GM12878 (cell line): Measurements from ENCODE around the gene MAP1A. TPM values are rescaled to one million over a fixed set of nuclear protein-coding genes. Genes with fewer than 3 reads are reported as not detected.

ENCODE experiments used
- ATAC-seq: fragments of 200-7000 bp; cut with Tn5 transposase; 3 replicates; pipeline ENCODE4 v1.9.1; 2020; ENCODE audit warnings: mild to moderate bottlenecking, moderate library complexity
- BruUV-seq: library from RNA; stranded (reverse); fragments of 400-500 nt; replicated peaks from 2 replicates; lab custom pipeline; 2021; lab: Mats Ljungman, UMichigan
- CTCF ChIA-PET: fragments of 300-600 bp; sonication (Branson Sonifier 250); formaldehyde crosslinking; extraction: SDS; loops from one replicate; lab custom pipeline; 2021; ENCODE audit warnings: inconsistent platforms; lab: Yijun Ruan, JAX
- POLR2A ChIA-PET: fragments of 350-600 bp; formaldehyde crosslinking; extraction: SDS; loops from one replicate; lab custom pipeline; 2021; ENCODE audit warnings: inconsistent platforms; lab: Charles Lee
- RAD21 ChIA-PET: fragments of 300-600 bp; sonication (Branson Sonifier 250); formaldehyde crosslinking; loops from one replicate; lab custom pipeline; 2023; ENCODE audit warnings: antibody characterized with exemption; ENCODE audit not compliant: unreplicated experiment; lab: Charles Lee
- SMC1A ChIA-PET: fragments of 300-600 bp; sonication (Branson Sonifier 250); formaldehyde crosslinking; loops from one replicate; lab custom pipeline; 2023; ENCODE audit not compliant: unreplicated experiment, uncharacterized antibody; lab: Charles Lee
- DNase-seq: peaks from one replicate; pipeline ENCODE4 v3.0.0-alpha.2; 2011; ENCODE audit warnings: low read depth, low spot score
- FAIRE-seq: peaks from 3 replicates; lab custom pipeline; 2011; peaks lifted over from hg19 to GRCh38; lab: Jason Lieb, UNC
- H2AFZ ChIP-seq: 2 replicates; pipeline ENCODE4 v1.6.0; 2011; ENCODE audit warnings: low read depth, low read length, control low read depth; ENCODE audit not compliant: control insufficient read depth
- H3K27ac ChIP-seq: 2 replicates; pipeline ENCODE4 v1.5.1; 2011; ENCODE audit warnings: control low read depth; ENCODE audit not compliant: control insufficient read depth, insufficient read depth
- H3K27me3 ChIP-seq, 2 experiments: replicated peaks in 1 of 2; 2 replicates each; pipeline versions ENCODE4 v1.6.0 to v1.6.1; 2011; ENCODE audit warnings: low read length in 1 of 2; ENCODE audit not compliant: control insufficient read depth in 2 of 2, insufficient read depth in 2 of 2
- H3K36me3 ChIP-seq, 2 experiments: 2 replicates each; pipeline ENCODE4 v1.5.1; 2011; ENCODE audit warnings: low read length in 1 of 2; ENCODE audit not compliant: control insufficient read depth in 2 of 2, insufficient read depth in 2 of 2
- H3K4me1 ChIP-seq: 2 replicates; pipeline ENCODE4 v1.6.1; 2011; ENCODE audit warnings: mild to moderate bottlenecking, low read length, moderate library complexity, mixed read lengths; ENCODE audit not compliant: control insufficient read depth, insufficient read depth
- H3K4me2 ChIP-seq: 2 replicates; pipeline ENCODE4 v1.6.0; 2011; ENCODE audit warnings: control low read depth; ENCODE audit not compliant: control insufficient read depth, insufficient read depth
- H3K4me3 ChIP-seq: fragments of 200-600 bp; sonication (generic); 2 replicates; pipeline ENCODE4 v1.5.1; 2016
- H3K79me2 ChIP-seq: 2 replicates; pipeline ENCODE4 v1.6.0; 2011; ENCODE audit warnings: low read length; ENCODE audit not compliant: control insufficient read depth, insufficient read depth
- H3K9ac ChIP-seq: 2 replicates; pipeline ENCODE4 v1.8.0; 2011; ENCODE audit warnings: low read length, control low read depth, mixed read lengths; ENCODE audit not compliant: control insufficient read depth, insufficient read depth
- H3K9me3 ChIP-seq: replicated peaks from 3 replicates; pipeline ENCODE4 v1.5.1; 2011; ENCODE audit warnings: mild to moderate bottlenecking, low read length; ENCODE audit not compliant: control insufficient read depth, insufficient read depth
- H4K20me1 ChIP-seq: 2 replicates; pipeline ENCODE4 v1.6.0; 2011; ENCODE audit not compliant: control insufficient read depth, insufficient read depth
- BCL11A ChIP-seq: IDR thresholded peaks from 2 replicates; pipeline ENCODE4 v1.6.1; 2011; ENCODE audit warnings: low read depth, low read length
- CEBPZ ChIP-seq: fragments of 150-350 bp; IDR thresholded peaks from 2 replicates; pipeline ENCODE4 v1.6.1; 2016; ENCODE audit warnings: low read depth, low read length
- CREM ChIP-seq: IDR thresholded peaks from 2 replicates; pipeline ENCODE4 v1.6.1; 2014; ENCODE audit warnings: antibody characterized with exemption, low read depth
- ELK1 ChIP-seq: IDR thresholded peaks from 2 replicates; pipeline ENCODE4 v1.6.1; 2012; ENCODE audit warnings: low read depth, low read length, improper control_type of control experiment
- GABPA ChIP-seq: IDR thresholded peaks from 2 replicates; pipeline ENCODE4 v1.6.1; 2014; ENCODE audit warnings: antibody characterized with exemption, low read depth, mild to moderate bottlenecking, inconsistent platforms
- HDAC6 ChIP-seq: fragments of 200-600 bp; sonication (generic); IDR thresholded peaks from one replicate; pipeline ENCODE4 v1.8.0; 2017; ENCODE audit warnings: antibody characterized with exemption; ENCODE audit not compliant: unreplicated experiment
- IKZF2 ChIP-seq, 2 experiments: fragments of 450-650 bp; IDR thresholded peaks; 2 replicates each; pipeline ENCODE4 v1.6.1; 2017; ENCODE audit warnings: mild to moderate bottlenecking in 2 of 2, moderate library complexity in 2 of 2
- JUNB ChIP-seq: IDR thresholded peaks from 2 replicates; pipeline ENCODE4 v1.6.1; 2016; ENCODE audit warnings: antibody characterized with exemption, mild to moderate bottlenecking
- KLF5 ChIP-seq: fragments of 450-650 bp; IDR thresholded peaks from 2 replicates; pipeline ENCODE4 v1.6.1; 2014; ENCODE audit warnings: mild to moderate bottlenecking; ENCODE audit not compliant: partially characterized antibody
- NRF1 ChIP-seq: conservative IDR thresholded peaks from 2 replicates; pipeline ENCODE4 v1.6.1; 2011; ENCODE audit warnings: mild to moderate bottlenecking, low read depth, low read length, improper control_type of control experiment
- RAD21 ChIP-seq: IDR thresholded peaks from 2 replicates; pipeline ENCODE4 v1.6.1; 2011; ENCODE audit warnings: mild to moderate bottlenecking, low read depth, low read length, moderate library complexity; ENCODE audit not compliant: insufficient read depth
- RUNX3 ChIP-seq: IDR thresholded peaks from 2 replicates; pipeline ENCODE4 v1.6.1; 2012; ENCODE audit warnings: low read length, inconsistent platforms
- SREBF2 ChIP-seq: IDR thresholded peaks from 2 replicates; pipeline ENCODE4 v1.6.1; 2012; ENCODE audit warnings: mild to moderate bottlenecking, low read length
- TBL1XR1 ChIP-seq: IDR thresholded peaks from 2 replicates; pipeline ENCODE4 v1.6.1; 2012; ENCODE audit warnings: low read depth, low read length, improper control_type of control experiment
- YY1 ChIP-seq: IDR thresholded peaks from 2 replicates; pipeline ENCODE4 v1.6.1; 2011; ENCODE audit warnings: low read depth, mild to moderate bottlenecking, low read length
- ZBTB11 ChIP-seq: fragments of 450-650 bp; formaldehyde crosslinking; IDR thresholded peaks from 2 replicates; pipeline ENCODE4 v1.5.0; 2022; ENCODE audit warnings: mild to moderate bottlenecking, missing genetic modification characterization
- ZNF207 ChIP-seq: fragments of 450-650 bp; IDR thresholded peaks from 2 replicates; pipeline ENCODE4 v1.6.1; 2014; ENCODE audit warnings: antibody characterized with exemption, mild to moderate bottlenecking, borderline replicate concordance
- WGBS: methylation state at CpG from one replicate; pipeline ENCODE4 v1.1.6; 2016; ENCODE audit warnings: low lambda C conversion rate; ENCODE audit not compliant: insufficient replicate concordance, insufficient coverage; ENCODE audit errors: missing lambda C conversion rate; 5-methylcytosine and 5-hydroxymethylcytosine counted together
- in situ Hi-C: fragments of 300-500 bp; cut with MboI; formaldehyde crosslinking; loops from 9 replicates; pipeline ENCODE4 v1.14.3; 2018; ENCODE audit warnings: mixed read lengths
- intact Hi-C: fragments of 100-400 bp; cut with micrococcal nuclease; formaldehyde crosslinking; loops from one replicate; pipeline ENCODE4 v1.14.2; 2022; ENCODE audit not compliant: unreplicated experiment
- polyA plus RNA-seq, 11 experiments: library from polyadenylated mRNA; depleted of rRNA in 4 of 11; unstranded in 6 of 11; stranded (reverse) in 5 of 11; fragments of >200 nt; fragmentation: Nextera tagmentation in 4 of 11; fragmentation: Illumina TruSeq in 1 of 11; extraction: Ambion mirVana in 4 of 11; extraction: Trizol in 1 of 11; gene quantifications; 1 replicate in 1 of 11; 2 replicates in 10 of 11; pipeline versions ENCODE4 v1.2.1 to v1.2.3, GENCODE V29; 2011 to 2016; ENCODE audit warnings: inconsistent platforms in 2 of 11, missing spikeins in 2 of 11, low read depth in 1 of 11
- total RNA-seq, 4 experiments: library from RNA; depleted of rRNA in 3 of 4; stranded (reverse); fragments of >200 nt in 3 of 4; fragmentation: Illumina TruSeq in 1 of 4; extraction: Trizol in 1 of 4; gene quantifications; 2 replicates each; pipeline versions ENCODE4 v1.2.1 to v1.2.3, GENCODE V29; 2013 to 2021

Gene MAP1A
- total and polyA plus RNA-seq, 10 of the 15 experiments (the other 5 are each of a cell fraction or from before 2014, with no cell fraction given) = under 0.01 to 0.10 (median 0.05) TPM

GRCh38 chr15:43516185-43516584 lies 1.2 kb upstream of the MAP1A start:
- intact Hi-C loops = no loop called here
- TF ChIP-seq YY1 (no peak), ELK1 (no peak), NRF1 (no peak), ZBTB11 (CRISPR knock-in tag) (no peak), ZNF207 (no peak), SREBF2 (no peak), RAD21 (no peak), HDAC6 (no peak), GABPA (no peak), BCL11A (no peak), JUNB (no peak), KLF5 (no peak), CEBPZ (no peak), TBL1XR1 (no peak), CREM (no peak), RUNX3 (no peak), IKZF2 (IDR thresholded peaks at IDR 0.05) (no peak)

More at GRCh38 chr15:43516185-43516584, 1.2 kb upstream of the MAP1A start:
- peaks cover 3% of the 10 kb centered on the region for H3K4me1 ChIP-seq
- H3K9me3 ChIP-seq = no peaks in the 10 kb centered on the region
- DNase-seq (no peak), FAIRE-seq (no peak), ATAC-seq (no peak)
- no peaks in the 10 kb centered on the region for H4K20me1 ChIP-seq
- in situ Hi-C loops = no loop called here
- no peak overlapping the region for H2AFZ ChIP-seq
- WGBS = 39% methylated on average over 5 of the region's 5 CpGs
- H3K4me2 ChIP-seq = no peak overlapping the region
- ChIA-PET RAD21 (interaction anchor here (2.6 kb wide), 1 partner anchor 75 kb away, joined by 29 read pairs; no protein-coding TSS in a partner anchor), CTCF (interaction anchor here (2.5 to 8.3 kb wide), 4 partner anchors 15 to 140 kb away, joined by 16 to 88 read pairs (median 40); partner anchors contain the start of gene TP53BP1), SMC1A (interaction anchor here (3.9 kb wide), 1 partner anchor 31 kb away, joined by 26 read pairs; no protein-coding TSS in a partner anchor), POLR2A (no interaction called here)
- no peak overlapping the region for H3K27ac ChIP-seq
- H3K36me3 ChIP-seq = no peaks in the 10 kb centered on the region
- no peak overlapping the region for H3K4me3 ChIP-seq
- H3K79me2 ChIP-seq = no peaks in the 10 kb centered on the region
- H3K27me3 ChIP-seq = peaks cover 11 to 15% of the 10 kb centered on the region in 2 experiments; a peak in 3 of 4 replicates
- BruUV-seq = no TSS peak
- no peak overlapping the region for H3K9ac ChIP-seq
